22Rv1 (cell line): ENCODE data around the gene ANKHD1.

ENCODE experiments used
- CTCF ChIP-seq: fragments of 450-650 bp; IDR thresholded peaks from 2 replicates; pipeline ENCODE4 v1.5.1; 2017; ENCODE audit warnings: mild to moderate bottlenecking
- ZFX ChIP-seq: fragments of 450-650 bp; IDR thresholded peaks from 2 replicates; pipeline ENCODE4 v1.6.1; 2017; ENCODE audit warnings: antibody characterized with exemption, borderline replicate concordance

GRCh38 chr5:140548791-140549190 lies 147.2 kb downstream of the ANKHD1 start:
- TF ChIP-seq CTCF (no peak), ZFX (no peak)
